Endodermal cell (in vitro differentiated cells): ENCODE data around the gene CARD6. TPM values are rescaled to one million over a fixed set of nuclear protein-coding genes. Genes with fewer than 3 reads are reported as not detected.

Experiments used
- DNase-seq: peaks from one replicate; pipeline ENCODE4 v3.0.0-alpha.2; 2017
- H3K27ac ChIP-seq: 2 replicates; pipeline ENCODE4 v1.5.1; 2013; ENCODE audit warnings: mild to moderate bottlenecking, low read depth, low read length, moderate library complexity
- H3K27me3 ChIP-seq: 2 replicates; pipeline ENCODE4 v1.6.1; 2013; ENCODE audit warnings: mild to moderate bottlenecking, low read length, moderate library complexity; ENCODE audit not compliant: insufficient read depth, control insufficient read depth, poor library complexity, severe bottlenecking
- H3K36me3 ChIP-seq: 2 replicates; pipeline ENCODE4 v1.7.0; 2013; ENCODE audit warnings: mild to moderate bottlenecking, low read length, moderate library complexity; ENCODE audit not compliant: control insufficient read depth, insufficient read depth
- H3K4me1 ChIP-seq: one replicate; pipeline ENCODE4 v1.7.0; 2013; ENCODE audit warnings: low read length; ENCODE audit not compliant: control insufficient read depth, insufficient read depth
- H3K4me3 ChIP-seq: 2 replicates; pipeline ENCODE4 v1.5.1; 2013; ENCODE audit warnings: mild to moderate bottlenecking, low read length, moderate library complexity
- H3K9ac ChIP-seq: 2 replicates; pipeline ENCODE4 v1.6.1; 2013; ENCODE audit warnings: mild to moderate bottlenecking, low read length, moderate library complexity; ENCODE audit not compliant: poor library complexity, severe bottlenecking; ENCODE audit errors: extremely low read depth
- H3K9me3 ChIP-seq: 2 replicates; pipeline ENCODE4 v1.6.1; 2013; ENCODE audit warnings: mild to moderate bottlenecking, low read length, moderate library complexity; ENCODE audit not compliant: control insufficient read depth
- H3K27ac Mint-ChIP-seq: 2 replicates; pipeline ENCODE4 v1.8.0; 2020; ENCODE audit warnings: mixed read lengths
- H3K27me3 Mint-ChIP-seq: 2 replicates; pipeline ENCODE4 v1.8.0; 2021; ENCODE audit warnings: mild to moderate bottlenecking, mixed read lengths; ENCODE audit not compliant: insufficient read depth
- H3K36me3 Mint-ChIP-seq: 2 replicates; pipeline ENCODE4 v1.8.0; 2020; ENCODE audit warnings: low read depth, mixed read lengths
- H3K4me1 Mint-ChIP-seq: 2 replicates; pipeline ENCODE4 v1.8.0; 2020; ENCODE audit warnings: mixed read lengths
- H3K4me3 Mint-ChIP-seq: 2 replicates; pipeline ENCODE4 v1.8.0; 2020; ENCODE audit warnings: mild to moderate bottlenecking, moderate library complexity, mixed read lengths
- H3K9me3 Mint-ChIP-seq: 2 replicates; pipeline ENCODE4 v1.8.0; 2020; ENCODE audit warnings: mild to moderate bottlenecking, mixed read lengths
- CTCF ChIP-seq: fragments of 200-600 bp; sonication (generic); conservative IDR thresholded peaks from 2 replicates; pipeline ENCODE4 v1.5.0; 2021; ENCODE audit warnings: antibody characterized with exemption, mild to moderate bottlenecking
- WGBS, 2 experiments: methylation state at CpG; one replicate each; pipeline versions ENCODE4 v1.1.5 to v1.1.7; 2013; ENCODE audit warnings: missing lambda C conversion rate in 2 of 2, mixed read lengths in 1 of 2; ENCODE audit not compliant: insufficient coverage in 1 of 2, insufficient read length in 1 of 2; 5-methylcytosine and 5-hydroxymethylcytosine counted together
- total RNA-seq, 2 donors: library from RNA; stranded (reverse); fragmentation: NEBNext Ultra II Directional in 1 of 2; extraction: Animal tissue kit (Norgen Biotek cat#: 25700) in 1 of 2; gene quantifications; 2 replicates in 1 of 2; 3 replicates in 1 of 2; pipeline ENCODE4 v1.2.1, GENCODE V29; 2021

Gene CARD6
- total RNA-seq, 2 donors from 2014 or later = 0.13 TPM

GRCh38 chr5:40832345-40832744 is 8.8 kb upstream of the CARD6 start:
- Mint-ChIP-seq H3K9me3 (no peaks in the 10 kb centered on the region), H3K36me3 (peaks cover 75% of the 10 kb centered on the region), H3K4me3 (peak overlapping the region; percentile 97), H3K27ac (peak overlapping the region; percentile 90), H3K27me3 (no peaks in the 10 kb centered on the region), H3K4me1 (peaks cover 58% of the 10 kb centered on the region)
- H3K9me3 ChIP-seq = no peaks in the 10 kb centered on the region
- H3K27ac ChIP-seq = no peak overlapping the region
- H3K9ac ChIP-seq = no peak overlapping the region
- no peaks in the 10 kb centered on the region for H3K27me3 ChIP-seq
- peaks cover 73% of the 10 kb centered on the region for H3K36me3 ChIP-seq
- peaks cover 15% of the 10 kb centered on the region for H3K4me1 ChIP-seq
- peak overlapping the region; percentile 99 for H3K4me3 ChIP-seq
- no peak for DNase-seq
- WGBS, 2 experiments = 94% methylated on average over 4 of the region's 4 CpGs
- no peak for TF ChIP-seq CTCF

GRCh38 chr5:40833712-40834229 is 7.4 kb upstream of the CARD6 start:
- Histone ChIP-seq H3K9ac (peak overlapping the region; percentile 98), H3K27ac (no peak overlapping the region), H3K36me3 (peaks cover 59% of the 10 kb centered on the region), H3K27me3 (no peaks in the 10 kb centered on the region), H3K4me3 (peak overlapping the region; percentile 99), H3K4me1 (peaks cover 8% of the 10 kb centered on the region), H3K9me3 (no peaks in the 10 kb centered on the region)
- peaks cover 45% of the 10 kb centered on the region for H3K4me1 Mint-ChIP-seq
- no peaks in the 10 kb centered on the region for H3K9me3 Mint-ChIP-seq
- no peak for DNase-seq
- H3K36me3 Mint-ChIP-seq = peaks cover 61% of the 10 kb centered on the region
- H3K27ac Mint-ChIP-seq = peak overlapping the region; percentile 99
- 34 to 37% methylated on average over 10 to 13 of the region's 13 CpGs for WGBS, 2 experiments
- H3K27me3 Mint-ChIP-seq = no peaks in the 10 kb centered on the region
- TF ChIP-seq CTCF = no peak
- peak overlapping the region; percentile 97 for H3K4me3 Mint-ChIP-seq

GRCh38 chr5:40834391-40834848 is 6.7 kb upstream of the CARD6 start:
- TF ChIP-seq CTCF = no peak
- H3K9ac ChIP-seq = peak overlapping the region; percentile 98
- H3K9me3 ChIP-seq = no peaks in the 10 kb centered on the region
- H3K4me1 ChIP-seq = peaks cover 8% of the 10 kb centered on the region
- Mint-ChIP-seq H3K27ac (peak overlapping the region; percentile 99), H3K9me3 (no peaks in the 10 kb centered on the region), H3K36me3 (peaks cover 54% of the 10 kb centered on the region), H3K4me3 (peak overlapping the region; percentile 97), H3K4me1 (peaks cover 39% of the 10 kb centered on the region), H3K27me3 (no peaks in the 10 kb centered on the region)
- peak overlapping the region; percentile 93 for H3K27ac ChIP-seq
- no peaks in the 10 kb centered on the region for H3K27me3 ChIP-seq
- peaks cover 52% of the 10 kb centered on the region for H3K36me3 ChIP-seq
- no peak for DNase-seq
- 1% methylated on average over 19 to 21 of the region's 21 CpGs for WGBS, 2 experiments
- H3K4me3 ChIP-seq = peak overlapping the region; percentile 99
